Right renal cortex interstitium (tissue), 3 donors: ENCODE measurements around the gene ATP2A3. TPM values are rescaled to one million over a fixed set of nuclear protein-coding genes. Genes with fewer than 3 reads are reported as not detected.

Source experiments
- DNase-seq, 3 donors: peaks; one replicate each; pipeline ENCODE4 v3.0.0-alpha.2; 2013; ENCODE audit warnings: low read depth in 3 of 3, low spot score in 2 of 3
- polyA plus RNA-seq, 3 donors: library from polyadenylated mRNA; unstranded; fragments of 120-200 nt; gene quantifications; one replicate each; pipeline ENCODE4 v1.2.1, GENCODE V29; 2013; ENCODE audit not compliant: insufficient read length in 3 of 3

Gene ATP2A3
- polyA plus RNA-seq, 3 donors: 2.8 to 4.8 (median 2.9) TPM

GRCh38 chr17:3929764-3930163 lies 34.5 kb downstream of the ATP2A3 start:
- no peak for DNase-seq

DNA sequence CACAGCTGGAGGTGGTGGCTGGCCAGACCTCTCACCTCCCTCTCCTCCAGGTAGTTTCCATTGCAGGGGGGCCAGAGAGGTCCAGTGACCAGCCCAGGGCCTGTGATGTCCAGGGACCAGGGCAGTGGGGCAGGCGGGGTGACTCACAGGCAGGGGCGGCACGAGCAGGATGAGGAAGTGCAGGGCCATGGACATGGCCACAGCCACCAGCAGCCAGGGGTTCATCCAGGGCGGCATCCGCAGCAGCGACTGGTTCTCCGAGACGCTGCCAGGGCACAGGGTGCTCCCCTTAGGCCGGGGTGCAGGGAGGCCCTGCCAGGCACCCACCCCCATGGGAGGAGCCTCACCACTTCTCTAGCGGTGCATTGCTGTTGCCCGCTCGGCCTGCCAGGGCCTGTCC lies 35.1 kb downstream of the ATP2A3 start:
- no peak for DNase-seq

- no peak for DNase-seq
Observed at GRCh38 chr17:3928406-3928805, 35.8 kb downstream of the ATP2A3 start.

DNA sequence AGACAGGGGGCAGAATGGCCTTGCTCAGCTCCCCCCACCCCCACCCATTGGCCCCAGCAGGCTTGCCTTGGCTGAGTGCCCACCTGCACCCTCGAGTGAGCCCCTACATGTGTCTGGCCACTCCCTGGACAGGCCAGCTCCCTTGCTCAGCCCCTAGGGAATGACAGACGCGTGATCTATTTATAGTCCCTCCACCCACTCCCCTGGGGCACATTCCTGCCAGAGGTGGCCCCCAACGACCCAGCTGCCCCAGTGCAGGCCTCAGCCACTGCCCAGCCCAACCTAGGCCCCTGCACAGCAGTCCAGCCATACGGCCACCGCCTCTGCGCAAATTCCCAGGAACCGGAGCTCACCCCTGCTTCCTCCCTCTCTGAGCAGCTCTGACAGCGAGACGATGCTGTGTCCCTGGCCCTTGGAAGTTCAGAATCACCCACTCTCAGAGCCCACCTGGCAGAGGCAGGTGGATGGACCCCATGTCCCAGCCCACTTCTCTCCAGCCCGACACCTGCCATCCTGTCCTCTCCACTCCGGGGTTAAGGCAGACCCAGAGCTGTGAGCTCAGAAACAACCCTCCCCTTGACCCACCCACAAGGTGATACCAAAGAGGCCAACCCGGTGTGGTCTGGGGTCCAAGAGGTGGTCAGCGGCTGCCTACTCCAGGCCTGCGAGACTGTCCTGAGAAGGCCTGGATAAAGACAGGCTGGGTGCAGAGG lies 36.5 kb downstream of the ATP2A3 start:
- no peak for DNase-seq

GRCh38 chr17:3926860-3927627 lies 37.2 kb downstream of the ATP2A3 start:
- DNase-seq: no peak

DNA sequence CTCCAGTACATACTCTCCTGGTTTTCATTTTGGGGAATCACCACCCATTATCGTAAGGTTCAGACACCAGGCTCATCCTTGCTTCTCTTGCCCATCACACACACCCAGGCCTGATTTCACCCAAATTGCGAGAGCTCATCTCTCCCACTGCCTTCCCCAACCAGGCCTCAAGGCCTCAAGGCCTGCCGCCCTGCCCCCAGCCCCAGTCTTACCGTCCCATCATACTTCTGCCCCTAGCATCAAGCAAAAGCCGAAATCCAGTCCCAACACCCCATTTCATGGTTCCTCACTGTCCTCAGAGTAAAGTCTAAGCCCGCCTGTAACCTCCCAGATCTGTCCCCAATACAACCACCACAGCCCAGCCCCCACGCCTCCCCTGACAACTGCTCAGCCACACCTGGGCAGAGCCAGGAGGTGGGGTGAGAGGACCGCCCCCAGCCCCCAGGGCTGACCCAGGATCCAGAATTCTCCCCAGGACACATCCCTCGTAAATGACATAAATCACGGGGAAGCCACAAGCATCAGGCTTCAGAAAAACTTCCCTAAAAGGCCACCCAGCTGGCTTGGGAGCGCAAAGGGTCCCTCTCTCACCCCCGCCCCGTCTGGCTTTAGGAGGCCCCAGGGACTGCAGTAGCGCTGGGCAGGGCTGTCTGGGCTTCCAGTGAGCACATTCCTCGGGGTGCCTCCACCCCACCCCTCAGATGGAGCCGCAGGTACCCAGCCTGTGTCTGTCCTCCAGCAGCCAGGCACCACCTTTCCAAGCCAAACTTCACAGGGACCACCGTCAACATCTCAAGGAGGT lies 38.4 kb downstream of the ATP2A3 start:
- DNase-seq: no peak

DNA sequence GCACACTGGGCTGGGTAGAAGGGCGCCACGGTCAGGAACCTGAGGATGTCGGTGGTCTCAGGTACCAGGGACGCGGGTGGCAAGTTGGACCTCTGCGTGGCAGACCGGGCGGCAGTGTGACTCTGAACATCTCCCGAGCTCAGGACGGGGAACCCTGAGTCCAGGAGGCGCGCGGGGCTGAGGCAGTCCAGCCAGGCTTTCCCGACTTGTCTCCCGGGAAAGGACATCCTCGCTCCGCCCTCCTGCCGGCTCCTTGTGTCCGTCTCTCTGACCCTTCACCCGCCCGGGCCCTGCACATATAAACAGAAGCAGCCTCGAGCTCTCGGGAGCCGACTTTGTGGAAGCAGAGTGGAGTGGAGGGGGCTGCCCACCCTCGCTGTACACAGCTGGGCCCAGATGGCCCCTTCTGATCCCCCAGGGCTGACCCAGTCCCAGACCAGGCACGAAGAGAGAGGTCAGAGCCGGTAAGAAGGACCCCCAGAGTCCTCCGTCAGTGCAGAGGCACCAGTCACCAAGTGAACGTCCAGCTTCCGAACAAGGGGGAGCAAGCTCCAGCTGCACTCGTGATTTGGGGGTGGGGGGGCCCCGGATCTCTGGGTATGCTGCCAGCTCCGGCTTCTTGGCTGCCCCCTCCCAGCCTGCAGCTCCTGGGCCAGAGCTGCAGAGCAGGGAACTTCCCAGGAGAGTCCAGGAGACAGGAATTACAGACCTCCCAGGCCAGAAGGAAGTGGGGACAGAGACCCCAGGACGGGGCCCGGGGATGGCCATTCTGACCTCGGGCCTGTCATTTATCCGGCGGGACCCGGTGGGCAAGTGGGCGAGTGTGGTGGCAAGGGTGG lies 39.5 kb downstream of the ATP2A3 start:
- no peak for DNase-seq

GRCh38 chr17:3923466-3924190 lies 40.6 kb downstream of the ATP2A3 start:
- no peak for DNase-seq

- DNase-seq: no peak
Observed at GRCh38 chr17:3922765-3923164, 41.5 kb downstream of the ATP2A3 start.

DNA sequence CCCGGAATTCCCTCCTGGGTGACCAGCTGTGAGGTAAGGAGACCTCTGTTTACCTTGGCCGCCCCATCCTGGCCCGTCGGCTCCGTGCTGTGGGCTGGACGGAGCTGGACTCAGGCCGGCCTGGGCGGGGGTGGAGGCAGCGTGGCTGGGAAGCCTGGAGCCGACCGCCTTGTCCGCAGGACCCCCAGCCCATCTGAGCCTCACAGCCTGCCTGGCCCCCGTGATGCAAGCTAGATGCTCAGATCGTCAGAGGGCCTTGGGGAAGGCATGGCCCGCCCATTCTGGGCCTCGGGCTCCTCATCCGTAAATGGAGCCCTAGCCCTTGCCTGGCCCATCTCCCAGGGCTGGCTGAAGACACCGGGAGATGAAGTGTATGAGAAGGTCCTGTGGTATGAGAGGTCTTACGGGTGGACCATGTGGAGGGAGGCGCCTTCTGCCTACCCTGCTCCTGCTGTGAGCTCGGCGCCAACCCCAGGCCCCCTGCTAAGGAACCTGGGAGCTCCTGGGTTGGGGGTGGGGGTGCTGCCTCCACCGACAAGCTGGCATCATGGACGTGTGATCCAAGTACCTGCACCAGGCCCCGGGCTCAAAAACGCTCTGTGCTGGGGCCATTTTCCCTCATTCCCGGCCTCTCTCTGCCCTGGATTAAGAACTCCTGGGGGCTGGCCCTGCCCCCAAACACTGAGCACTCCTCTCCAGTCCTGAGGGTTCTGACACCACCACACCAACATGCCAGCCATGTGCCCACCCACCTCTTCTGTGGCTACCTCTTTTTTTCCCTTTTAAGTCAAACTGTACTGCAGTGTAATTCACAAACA lies 42.5 kb downstream of the ATP2A3 start:
- no peak for DNase-seq

- no peak for DNase-seq
Observed at GRCh38 chr17:3921006-3921405, 43.2 kb downstream of the ATP2A3 start.

DNA sequence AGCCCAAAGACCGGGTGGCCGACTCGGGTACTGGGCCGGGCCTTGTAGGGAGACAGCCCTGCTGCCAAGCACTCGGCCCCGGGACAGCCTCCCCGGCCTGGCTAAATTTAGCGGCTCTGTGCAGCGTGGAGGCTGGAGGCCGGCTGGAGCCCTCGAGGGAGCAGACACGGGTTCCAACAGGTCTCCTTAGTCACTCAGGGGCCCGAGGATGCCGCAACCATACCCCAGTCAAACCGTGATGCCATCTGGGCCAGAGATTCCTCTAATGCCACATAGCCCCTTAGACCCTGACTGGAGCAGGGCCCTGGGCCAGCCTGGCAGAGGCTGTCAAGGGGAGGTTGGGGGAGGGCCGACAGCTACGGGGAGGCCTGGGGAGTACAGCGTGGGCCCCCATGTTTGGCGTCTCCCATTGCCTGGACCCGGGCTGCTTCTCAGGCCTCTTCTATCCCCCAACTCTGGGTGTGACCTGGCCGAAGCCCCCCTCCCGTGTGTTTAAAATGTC lies 45.1 kb downstream of the ATP2A3 start:
- DNase-seq: no peak

DNA sequence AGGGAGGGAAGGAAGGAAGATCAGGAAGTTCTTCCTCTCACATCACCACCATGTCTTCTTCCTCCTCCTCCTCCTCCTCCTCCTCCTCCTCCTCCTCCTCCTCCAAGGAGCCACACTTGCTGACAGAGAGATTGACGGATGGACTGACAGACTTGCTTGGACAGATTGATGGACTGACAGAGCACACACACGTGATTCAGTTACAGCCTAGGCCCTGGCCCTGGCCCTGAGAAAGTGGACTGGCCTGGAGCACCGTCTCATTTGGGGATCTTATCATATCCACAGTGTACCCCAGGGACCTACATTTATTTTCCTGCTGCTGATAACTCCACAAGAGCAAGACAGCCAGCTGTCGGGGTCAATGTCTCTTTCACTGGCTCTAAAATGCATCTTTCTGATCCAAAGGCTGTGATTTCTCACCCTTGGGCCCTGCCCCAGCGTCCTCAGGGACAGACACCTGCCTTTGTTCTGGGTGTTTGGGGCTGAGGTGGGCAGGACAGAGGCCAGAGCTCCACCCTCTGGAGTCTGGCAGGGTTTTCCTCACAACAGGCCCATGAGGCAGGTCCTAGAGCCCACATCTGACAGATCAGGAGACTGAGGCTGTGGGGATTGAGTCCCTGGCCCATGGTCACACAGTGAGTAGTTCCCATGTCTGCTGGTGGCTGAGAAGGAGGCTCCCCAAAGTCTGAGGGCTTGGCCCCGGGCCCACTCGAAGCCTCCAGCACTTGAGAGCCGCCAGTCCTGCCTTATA lies 45.7 kb downstream of the ATP2A3 start:
- no peak for DNase-seq

DNA sequence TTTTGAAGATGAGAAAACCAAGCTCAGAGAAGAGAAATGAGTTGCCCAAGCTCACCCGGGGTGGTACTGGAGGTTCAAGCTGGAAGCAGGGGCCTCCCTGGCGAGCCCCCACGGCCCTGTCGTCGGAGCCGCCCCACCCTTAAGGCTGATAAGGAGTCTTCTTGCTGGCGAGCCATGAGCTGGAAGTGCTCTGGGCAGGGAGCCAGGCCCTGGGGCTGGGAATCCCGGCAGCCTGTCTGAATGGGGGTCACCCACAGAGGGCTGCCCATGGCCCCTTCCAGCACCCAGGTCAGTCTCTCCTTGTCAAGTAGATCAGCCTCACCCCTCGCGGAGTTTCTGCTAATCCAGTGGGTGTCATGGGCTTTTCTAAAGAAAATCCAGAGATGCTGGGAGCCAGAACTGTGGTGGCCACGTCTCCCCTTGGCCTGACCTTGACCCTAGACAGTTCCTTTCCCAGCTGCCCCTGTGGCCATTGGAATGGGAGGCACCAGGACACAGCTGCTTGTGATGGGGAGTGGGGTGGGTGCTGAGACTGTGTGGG lies 46.8 kb downstream of the ATP2A3 start:
- no peak for DNase-seq

- DNase-seq: no peak
Observed at GRCh38 chr17:3916825-3917224, 47.4 kb downstream of the ATP2A3 start.

GRCh38 chr17:3915995-3916696 lies 48.1 kb downstream of the ATP2A3 start, which contains the start of gene P2RX1:
Gene P2RX1, minus strand, starts transcription at chr17:3916465. Its CDS starts 240 bp downstream, at chr17:3916225.
- no peak for DNase-seq

DNA sequence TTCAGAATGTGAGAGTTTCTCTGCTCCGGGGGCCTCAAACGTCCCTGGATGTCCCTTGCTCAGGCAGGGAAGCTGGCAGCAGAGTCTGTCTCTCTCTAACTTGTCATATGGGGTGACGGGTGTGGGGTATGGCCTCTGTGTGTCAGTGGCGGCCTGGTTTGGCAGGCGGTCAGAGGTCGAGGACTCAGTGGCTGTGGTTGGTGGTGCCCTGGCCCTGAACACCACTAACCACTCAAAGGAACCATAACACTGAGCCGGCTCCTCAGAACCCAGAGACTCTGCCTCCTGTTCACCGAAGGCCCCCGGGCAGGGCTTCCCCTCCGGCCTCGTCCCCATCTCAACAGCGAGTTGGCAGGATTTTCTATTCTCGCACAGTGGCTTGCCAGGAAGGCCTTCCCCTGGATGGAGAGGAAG lies 48.6 kb downstream of the ATP2A3 start:
- DNase-seq: no peak
